ENCODE results near the gene ZBTB7B. TPM values are rescaled to one million over a fixed set of nuclear protein-coding genes. Genes with fewer than 3 reads are reported as not detected.

The ZBTB7B gene
- total RNA-seq, 2 experiments from 2014 or later = 22.8 to 25.1 TPM

GRCh38 chr1:155063550-155064110, 61.0 kb downstream of the ZBTB7B start, which contains the start of gene EFNA4:
TSS of gene EFNA4 (plus strand) at chr1:155063740. CDS start at chr1:155063824, 84 bp downstream.
- H3K27ac ChIP-seq (ENCODE audit: low read depth in 1 of 2, low read length in 2 of 2) = peak within 1 kb of the TSS in 1 of 2 donors; percentile 61
- ChIA-PET CTCF (interaction anchor here (1.0 to 6.5 kb wide), 6 partner anchors 12 to 584 kb away, joined by 3 to 78 read pairs (median 6); partner anchors contain the start of gene ADAM15), POLR2A (interaction anchor here (0.6 to 2.3 kb wide), 6 partner anchors 11 to 81 kb away, joined by 3 to 23 read pairs (median 3); partner anchors contain the start of genes ADAM15, EFNA3 and FLAD1)
- H3K9me3 Mint-ChIP-seq = no peaks in the 10 kb centered on the region
- no peaks in the 10 kb centered on the region for H3K9me3 ChIP-seq (ENCODE audit: control insufficient read depth in 1 of 2, insufficient read depth in 1 of 2, low read length in 2 of 2)
- peaks cover 32% of the 10 kb centered on the region for H3K4me1 Mint-ChIP-seq (ENCODE audit: low read depth)
- no peaks in the 10 kb centered on the region for H3K27me3 Mint-ChIP-seq
- peaks cover 15% of the 10 kb centered on the region for H3K36me3 Mint-ChIP-seq (ENCODE audit: low read depth)
- DNase-seq (peak; percentile 69 to 92 (median 80)), ATAC-seq (ENCODE audit: poor library complexity) (peak; percentile 90)
- intact Hi-C loops (cut with DNase I, micrococcal nuclease) = loop anchor here (1.0 to 5.0 kb wide), 7 partner anchors 21 to 656 kb away; partner anchors contain the start of genes IL6R (in 1 of the 2), PYGO2 (in 1 of the 2), UBE2Q1 (in 1 of the 2) and ZBTB7B (in 1 of the 2)
- TF ChIP-seq CTCF (IDR thresholded peaks at IDR 0.05) = no peak
- H3K4me1 ChIP-seq (ENCODE audit: insufficient read depth, low read length) = peaks cover 41% of the 10 kb centered on the region
- no peaks in the 10 kb centered on the region for H3K27me3 ChIP-seq (ENCODE audit: control insufficient read depth in 1 of 2, insufficient read depth in 2 of 2, low read length in 2 of 2)
- H3K27ac Mint-ChIP-seq = peak within 1 kb of the TSS; percentile 70
- peaks cover 11% of the 10 kb centered on the region for H3K36me3 ChIP-seq (ENCODE audit: insufficient read depth, low read length)
- H3K4me3 ChIP-seq (ENCODE audit: low read length) = peak within 1 kb of the TSS; percentile 76
- H3K4me3 Mint-ChIP-seq = peak within 1 kb of the TSS; percentile 96

- no peaks in the 10 kb centered on the region for H3K27me3 Mint-ChIP-seq
- ATAC-seq (ENCODE audit: poor library complexity) (peak; percentile 2), DNase-seq (peak in 3 of 14 experiments; percentile 34 to 72 (median 62))
- no peak overlapping the region for H3K27ac ChIP-seq (ENCODE audit: low read depth in 1 of 2, low read length in 2 of 2)
- ChIA-PET POLR2A (interaction anchor here (1.0 to 2.3 kb wide), 4 partner anchors 13 to 21 kb away, joined by 3 to 23 read pairs (median 6); partner anchors contain the start of genes ADAM15 and EFNA3), CTCF (interaction anchor here (1.3 to 6.5 kb wide), 7 partner anchors 12 to 585 kb away, joined by 3 to 78 read pairs (median 4); partner anchors contain the start of gene ADAM15)
- peaks cover 17% of the 10 kb centered on the region for H3K36me3 ChIP-seq (ENCODE audit: insufficient read depth, low read length)
- H3K36me3 Mint-ChIP-seq (ENCODE audit: low read depth) = peaks cover 17% of the 10 kb centered on the region
- peak overlapping the region; percentile 96 for H3K4me3 Mint-ChIP-seq
- H3K27me3 ChIP-seq (ENCODE audit: control insufficient read depth in 1 of 2, insufficient read depth in 2 of 2, low read length in 2 of 2) = no peaks in the 10 kb centered on the region
- no peak for TF ChIP-seq CTCF (IDR thresholded peaks at IDR 0.05)
- peaks cover 32% of the 10 kb centered on the region for H3K4me1 Mint-ChIP-seq (ENCODE audit: low read depth)
- peak overlapping the region; percentile 70 for H3K27ac Mint-ChIP-seq
- no peaks in the 10 kb centered on the region for H3K9me3 Mint-ChIP-seq
- H3K4me1 ChIP-seq (ENCODE audit: insufficient read depth, low read length) = peaks cover 41% of the 10 kb centered on the region
- intact Hi-C loops (cut with DNase I, micrococcal nuclease) = loop anchor here (5.0 kb wide), 4 partner anchors 62 to 657 kb away; partner anchors contain the start of genes IL6R (in 1 of the 2), PYGO2 (in 1 of the 2), UBE2Q1 (in 1 of the 2) and ZBTB7B (in 1 of the 2)
- peak overlapping the region; percentile 76 for H3K4me3 ChIP-seq (ENCODE audit: low read length)
- H3K9me3 ChIP-seq (ENCODE audit: control insufficient read depth in 1 of 2, insufficient read depth in 1 of 2, low read length in 2 of 2) = no peaks in the 10 kb centered on the region
These were observed 61.7 kb downstream of the ZBTB7B start for GRCh38 chr1:155064111-155064831.

- Histone ChIP-seq H3K9me3 (ENCODE audit: control insufficient read depth in 1 of 2, insufficient read depth in 1 of 2, low read length in 2 of 2) (no peaks in the 10 kb centered on the region), H3K4me1 (ENCODE audit: insufficient read depth, low read length) (peaks cover 45% of the 10 kb centered on the region), H3K4me3 (ENCODE audit: low read length) (no peak overlapping the region), H3K36me3 (ENCODE audit: insufficient read depth, low read length) (peaks cover 19% of the 10 kb centered on the region), H3K27ac (ENCODE audit: low read depth in 1 of 2, low read length in 2 of 2) (no peak overlapping the region), H3K27me3 (ENCODE audit: control insufficient read depth in 1 of 2, insufficient read depth in 2 of 2, low read length in 2 of 2) (no peaks in the 10 kb centered on the region)
- H3K9me3 Mint-ChIP-seq = no peaks in the 10 kb centered on the region
- intact Hi-C loops (cut with DNase I, micrococcal nuclease) = loop anchor here (5.0 kb wide), 4 partner anchors 63 to 658 kb away; partner anchors contain the start of genes IL6R (in 1 of the 2), PYGO2 (in 1 of the 2), UBE2Q1 (in 1 of the 2) and ZBTB7B (in 1 of the 2)
- TF ChIP-seq CTCF (IDR thresholded peaks at IDR 0.05) = no peak
- CTCF ChIA-PET = interaction anchor here (0.5 to 5.2 kb wide), 5 partner anchors 12 to 80 kb away, joined by 4 to 78 read pairs (median 4); partner anchors contain the start of gene ADAM15
- H3K4me1 Mint-ChIP-seq (ENCODE audit: low read depth) = peaks cover 32% of the 10 kb centered on the region
- peaks cover 19% of the 10 kb centered on the region for H3K36me3 Mint-ChIP-seq (ENCODE audit: low read depth)
- no peaks in the 10 kb centered on the region for H3K27me3 Mint-ChIP-seq
- no peak for DNase-seq
- no peak for ATAC-seq (ENCODE audit: poor library complexity)
- peak overlapping the region; percentile 96 for H3K4me3 Mint-ChIP-seq
- POLR2A ChIA-PET = interaction anchor here (1.0 to 1.3 kb wide), 3 partner anchors 14 to 21 kb away, joined by 3 to 10 read pairs (median 3); partner anchors contain the start of genes ADAM15 and EFNA3
- peak overlapping the region; percentile 70 for H3K27ac Mint-ChIP-seq
These were observed 62.3 kb downstream of the ZBTB7B start for GRCh38 chr1:155064832-155065429.

Data from CD4-positive, alpha-beta T cell (primary cell).